Dendritic cell treated with granulocyte-macrophage colony-stimulating factor and Interleukin-4, amounts not matched to agents 40 ng/mL and 50 ng/mL, for 4 days (primary cell): Measurements from ENCODE around the gene BCL2L2.
A peak's percentile ranks its signal among the peaks of the same experiment; 100 is the strongest.

ENCODE experiments used
- H3K27ac Mint-ChIP-seq: one replicate; pipeline ENCODE4 v1.8.0; 2022; ENCODE audit warnings: mild to moderate bottlenecking, mixed read lengths
- H3K27me3 Mint-ChIP-seq: one replicate; pipeline ENCODE4 v1.8.0; 2022; ENCODE audit warnings: mild to moderate bottlenecking, mixed read lengths
- H3K36me3 Mint-ChIP-seq: one replicate; pipeline ENCODE4 v1.8.0; 2022; ENCODE audit warnings: low read depth, mixed read lengths
- H3K4me1 Mint-ChIP-seq: one replicate; pipeline ENCODE4 v1.8.0; 2022; ENCODE audit warnings: low read depth, mixed read lengths
- H3K4me3 Mint-ChIP-seq: one replicate; pipeline ENCODE4 v1.8.0; 2022; ENCODE audit warnings: mild to moderate bottlenecking, moderate library complexity, mixed read lengths
- H3K9me3 Mint-ChIP-seq: one replicate; pipeline ENCODE4 v1.8.0; 2022; ENCODE audit warnings: mixed read lengths
- intact Hi-C: fragments of 100-400 bp; cut with micrococcal nuclease; formaldehyde crosslinking; loops from one replicate; pipeline ENCODE4 v1.15.0; 2022

The BCL2L2 gene

DNA sequence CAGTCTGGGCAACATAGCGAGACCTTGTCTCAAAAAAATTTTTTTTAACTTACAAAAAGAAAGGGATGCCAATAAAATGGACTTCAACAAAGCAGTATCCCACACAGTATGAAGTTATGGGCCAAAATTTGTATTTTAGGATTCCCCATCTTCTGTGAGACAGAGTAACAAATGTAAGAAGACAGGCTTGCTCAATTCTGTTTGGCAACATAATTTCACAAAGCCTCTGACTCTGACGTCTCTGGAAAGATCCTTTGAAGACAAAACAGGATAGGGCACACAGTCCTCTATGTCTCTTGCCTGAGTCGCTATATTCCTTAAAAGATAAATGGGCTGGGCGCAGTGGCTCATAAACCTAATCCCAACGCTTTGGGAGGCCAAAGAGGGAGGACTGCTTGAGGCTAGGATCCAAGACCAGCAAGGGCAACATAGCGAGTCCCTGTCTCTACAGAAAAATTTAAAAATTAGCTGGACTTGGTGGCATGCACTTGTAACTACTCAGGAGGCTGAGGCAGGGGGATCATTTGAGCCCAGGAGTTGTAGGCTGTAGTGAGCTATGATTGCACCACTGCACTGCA lies 19.6 kb upstream of the BCL2L2 start:
- intact Hi-C loops: loop anchor here (1.0 to 5.0 kb wide), 3 partner anchors 14 to 280 kb away; partner anchors contain the start of gene PABPN1
- no peaks in the 10 kb centered on the region for H3K9me3 Mint-ChIP-seq
- H3K4me3 Mint-ChIP-seq: peak overlapping the region; percentile 98
- H3K27me3 Mint-ChIP-seq: no peaks in the 10 kb centered on the region
- peak overlapping the region; percentile 100 for H3K27ac Mint-ChIP-seq
- peaks cover 33% of the 10 kb centered on the region for H3K4me1 Mint-ChIP-seq
- peaks cover 19% of the 10 kb centered on the region for H3K36me3 Mint-ChIP-seq

DNA sequence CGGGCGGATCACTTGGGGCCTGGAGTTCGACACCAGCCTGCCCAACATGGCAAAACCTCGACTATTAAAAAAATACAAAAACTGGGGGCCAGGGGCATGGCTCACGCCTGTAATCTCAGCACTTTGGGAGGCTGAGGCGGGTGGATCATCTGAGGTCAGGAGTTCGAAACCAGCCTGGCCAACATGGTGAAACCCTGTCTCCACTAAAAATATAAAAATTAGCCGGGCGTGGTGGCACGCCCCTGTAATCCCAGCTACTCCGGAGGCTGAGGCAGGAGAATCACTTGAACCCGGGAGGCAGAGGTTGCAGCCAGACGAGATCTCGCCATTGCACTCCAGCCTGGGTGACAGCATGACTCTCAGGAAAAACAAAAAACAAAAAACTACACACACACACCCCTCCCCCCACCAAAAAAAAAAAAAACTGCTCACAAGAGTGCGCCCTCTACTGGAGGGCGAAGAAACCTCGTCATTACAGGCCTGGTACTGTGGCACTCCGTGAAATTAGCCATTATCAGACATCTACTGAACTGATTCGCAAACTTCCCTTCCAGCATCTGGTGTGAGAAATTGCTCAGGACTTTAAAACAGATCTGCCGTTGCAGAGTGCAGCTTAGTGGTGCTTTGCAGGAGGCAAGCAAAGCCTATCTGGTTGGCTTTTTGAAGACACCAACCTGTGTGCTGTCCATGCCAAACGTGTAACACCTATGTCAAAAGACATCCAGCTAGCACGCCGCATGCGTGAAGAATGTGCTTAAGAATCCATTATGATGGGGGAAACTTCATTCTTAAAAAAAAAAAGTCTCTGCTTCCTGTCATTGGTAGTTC lies 11.7 kb upstream of the BCL2L2 start:
- peak overlapping the region; percentile 37 for H3K4me3 Mint-ChIP-seq

DNA sequence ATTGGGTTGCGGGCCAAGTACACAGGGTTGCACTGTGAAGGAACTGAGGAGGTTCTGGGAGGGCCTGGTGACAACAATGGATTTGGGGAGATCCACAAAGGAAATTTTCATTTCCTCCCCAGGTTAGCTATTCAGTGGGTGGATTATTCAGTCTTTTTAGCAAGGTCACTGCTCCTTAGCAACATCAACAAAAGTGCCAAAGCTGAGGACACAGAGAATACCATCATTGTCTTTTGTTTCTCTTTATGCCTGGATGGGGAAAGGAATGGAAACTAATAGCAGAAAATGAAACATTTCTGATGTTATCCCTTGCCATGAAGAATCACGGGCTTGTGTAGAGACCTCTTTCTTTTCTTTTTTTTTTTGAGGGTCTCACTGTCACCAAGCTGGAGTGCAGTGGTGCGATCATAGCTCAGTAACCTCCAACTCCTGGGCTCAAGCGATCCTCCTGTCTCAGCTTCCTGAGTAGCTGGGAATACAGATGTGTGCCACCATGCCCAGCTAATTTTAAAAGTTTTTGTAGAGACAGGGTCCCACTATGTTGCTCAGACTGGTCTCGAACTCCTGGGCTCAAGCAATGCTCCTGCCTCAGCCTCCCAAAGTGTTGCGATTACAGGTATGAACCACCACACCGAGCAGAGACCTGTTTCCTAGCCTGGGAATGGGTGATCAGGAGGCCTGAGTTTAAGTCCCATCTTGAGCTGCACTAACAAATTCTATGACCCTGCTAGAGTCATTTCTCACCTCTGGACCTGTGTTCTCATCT lies 10.4 kb upstream of the BCL2L2 start:
- Mint-ChIP-seq H3K27me3 (peaks cover 4% of the 10 kb centered on the region), H3K9me3 (no peaks in the 10 kb centered on the region), H3K4me1 (peaks cover 33% of the 10 kb centered on the region), H3K27ac (no peak overlapping the region), H3K36me3 (peaks cover 47% of the 10 kb centered on the region), H3K4me3 (no peak overlapping the region)
- intact Hi-C loops: no loop called here

More for the DNA sequence above, 11.7 kb upstream of the BCL2L2 start:
- Mint-ChIP-seq H3K4me1 (peaks cover 31% of the 10 kb centered on the region), H3K36me3 (peaks cover 39% of the 10 kb centered on the region), H3K27ac (peak overlapping the region; percentile 69), H3K27me3 (peaks cover 4% of the 10 kb centered on the region), H3K9me3 (no peaks in the 10 kb centered on the region)
- intact Hi-C loops: loop anchor here (2.0 kb wide), 1 partner anchor 174 kb away; no protein-coding TSS in a partner anchor

DNA sequence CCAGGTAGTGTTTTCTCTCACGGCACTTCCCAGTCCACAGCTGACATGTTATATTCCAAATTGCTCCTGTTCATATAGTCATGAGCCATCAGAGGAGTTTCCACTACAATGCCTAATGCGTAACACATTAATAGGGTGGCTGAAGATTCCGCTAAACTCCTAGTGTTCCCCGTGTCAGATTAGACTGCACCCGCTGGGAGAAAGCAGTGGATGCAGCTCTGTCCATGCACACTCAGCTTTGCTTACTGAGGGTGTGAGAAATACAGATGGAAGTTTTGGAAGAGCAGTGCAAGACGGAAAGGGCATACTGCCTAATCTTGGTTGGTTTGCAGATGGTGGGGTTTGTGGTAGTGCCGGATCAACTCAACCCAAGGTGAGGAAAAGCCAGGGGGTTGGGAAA lies 9.5 kb upstream of the BCL2L2 start:
- H3K27ac Mint-ChIP-seq: no peak overlapping the region
- H3K4me1 Mint-ChIP-seq: peaks cover 33% of the 10 kb centered on the region
- no peaks in the 10 kb centered on the region for H3K9me3 Mint-ChIP-seq
- intact Hi-C loops: no loop called here
- peaks cover 45% of the 10 kb centered on the region for H3K36me3 Mint-ChIP-seq
- H3K4me3 Mint-ChIP-seq: no peak overlapping the region
- H3K27me3 Mint-ChIP-seq: peaks cover 4% of the 10 kb centered on the region

DNA sequence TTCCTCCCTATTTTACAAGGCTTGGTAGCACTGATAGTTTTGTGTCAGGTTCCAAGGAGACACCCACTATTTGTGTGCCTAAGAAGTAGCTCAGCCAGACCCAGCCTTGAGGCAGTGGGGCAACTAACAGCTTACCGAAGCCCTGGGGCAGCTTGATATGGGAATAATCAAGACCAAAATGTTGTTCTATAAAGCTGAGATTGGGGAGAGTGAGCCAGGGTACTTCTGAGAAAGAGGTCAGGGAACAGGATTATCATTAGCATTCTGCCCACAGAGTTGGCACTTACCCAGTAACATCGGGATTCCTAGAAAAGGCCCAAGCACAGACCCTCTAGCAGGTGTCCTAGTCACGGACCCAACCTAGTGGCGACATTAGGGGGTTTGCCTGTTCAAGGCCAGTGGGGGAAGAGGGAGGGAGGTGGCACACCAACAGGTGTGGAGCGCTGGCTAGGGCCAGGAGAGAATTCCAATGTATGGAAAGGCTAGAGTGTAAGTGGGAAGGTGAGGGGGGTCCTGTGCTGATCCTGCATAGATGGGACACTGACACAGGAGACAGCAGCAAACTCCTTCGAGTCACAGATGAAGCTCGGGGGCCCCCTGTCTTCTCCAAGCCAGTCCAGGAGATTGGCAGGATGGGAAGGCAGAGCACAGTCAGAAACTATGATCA lies 8.9 kb upstream of the BCL2L2 start:
- Mint-ChIP-seq H3K4me3 (no peak overlapping the region), H3K27ac (no peak overlapping the region), H3K9me3 (no peaks in the 10 kb centered on the region), H3K27me3 (peaks cover 4% of the 10 kb centered on the region), H3K36me3 (peaks cover 51% of the 10 kb centered on the region), H3K4me1 (peaks cover 38% of the 10 kb centered on the region)
- intact Hi-C loops: no loop called here

DNA sequence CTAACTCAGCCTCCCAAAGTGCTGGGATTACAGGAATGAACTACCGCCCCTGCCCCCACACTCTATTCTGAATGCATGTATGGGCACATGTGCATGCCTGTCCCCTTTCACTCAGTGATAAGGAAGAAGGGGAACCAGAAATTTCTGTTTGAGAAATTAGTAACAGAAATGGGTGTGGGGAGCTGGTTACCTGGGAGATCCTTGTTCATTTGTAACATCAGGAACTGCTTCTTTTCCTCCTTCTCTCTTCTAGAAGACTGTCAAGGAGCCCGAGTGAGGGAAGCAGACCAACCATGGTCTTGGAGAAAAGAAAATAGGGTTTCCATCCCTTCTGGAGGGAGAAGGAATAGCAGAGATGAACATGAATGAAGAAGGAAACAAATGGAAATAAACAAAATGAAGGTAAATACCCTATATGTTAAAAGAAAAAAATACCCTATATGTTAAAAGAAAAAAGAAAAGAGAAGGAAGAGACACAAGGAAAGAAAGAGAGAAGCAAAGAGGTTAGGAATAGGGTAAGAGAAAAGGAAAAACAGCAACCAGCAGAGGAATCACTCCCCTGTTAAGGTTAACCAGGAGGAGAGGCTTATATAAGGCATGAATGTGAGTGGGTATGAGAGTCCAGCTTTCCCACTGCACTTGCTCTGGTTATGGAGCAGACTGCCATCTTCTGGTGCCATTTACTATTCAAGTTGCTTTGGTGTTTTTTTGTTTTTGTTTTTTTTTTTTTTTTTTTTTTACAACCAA lies 7.2 kb upstream of the BCL2L2 start:
- Mint-ChIP-seq H3K36me3 (peaks cover 52% of the 10 kb centered on the region), H3K4me1 (peaks cover 39% of the 10 kb centered on the region), H3K9me3 (no peaks in the 10 kb centered on the region), H3K4me3 (peak overlapping the region; percentile 2), H3K27ac (peak overlapping the region; percentile 98), H3K27me3 (no peaks in the 10 kb centered on the region)
- intact Hi-C loops: no loop called here

DNA sequence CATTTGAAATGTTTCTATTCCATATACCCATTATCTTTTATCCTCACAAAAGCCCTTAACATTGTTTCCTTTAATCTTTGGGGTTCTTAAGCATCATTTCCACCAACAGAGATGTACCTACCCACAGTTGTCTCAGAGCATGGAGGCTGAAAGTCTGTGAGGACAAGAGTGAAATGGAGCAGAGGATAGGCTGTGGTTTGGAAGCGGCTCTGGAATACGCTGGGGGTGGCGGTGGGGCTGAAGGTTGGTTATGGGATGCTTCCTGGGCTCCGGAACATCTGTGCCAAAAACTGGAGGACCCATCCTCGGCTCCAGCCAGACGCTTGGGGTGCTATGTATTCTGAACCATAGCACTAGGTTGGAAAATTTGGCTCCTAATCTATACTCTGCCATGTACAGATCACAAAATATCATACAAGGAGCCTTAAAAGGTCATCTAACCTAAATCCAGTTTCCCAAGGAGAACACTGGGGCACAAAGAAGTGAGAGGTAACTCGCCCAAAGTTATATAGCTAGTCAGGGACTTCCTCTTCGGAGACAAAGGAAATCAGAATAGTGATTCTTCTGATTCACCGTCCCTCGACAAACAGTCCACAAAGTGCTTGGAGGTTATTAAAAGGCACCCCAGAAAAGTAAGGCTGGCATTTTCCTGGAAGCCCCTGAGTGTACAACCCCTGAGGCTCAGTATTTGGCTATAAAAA lies 6.5 kb upstream of the BCL2L2 start:
- intact Hi-C loops: loop anchor here (2.0 kb wide), 1 partner anchor 13 kb away; the partner anchor contains the start of gene HOMEZ
- Mint-ChIP-seq H3K4me3 (peak overlapping the region; percentile 92), H3K9me3 (no peaks in the 10 kb centered on the region), H3K36me3 (peaks cover 52% of the 10 kb centered on the region), H3K27me3 (no peaks in the 10 kb centered on the region), H3K4me1 (peaks cover 39% of the 10 kb centered on the region), H3K27ac (peak overlapping the region; percentile 98)

DNA sequence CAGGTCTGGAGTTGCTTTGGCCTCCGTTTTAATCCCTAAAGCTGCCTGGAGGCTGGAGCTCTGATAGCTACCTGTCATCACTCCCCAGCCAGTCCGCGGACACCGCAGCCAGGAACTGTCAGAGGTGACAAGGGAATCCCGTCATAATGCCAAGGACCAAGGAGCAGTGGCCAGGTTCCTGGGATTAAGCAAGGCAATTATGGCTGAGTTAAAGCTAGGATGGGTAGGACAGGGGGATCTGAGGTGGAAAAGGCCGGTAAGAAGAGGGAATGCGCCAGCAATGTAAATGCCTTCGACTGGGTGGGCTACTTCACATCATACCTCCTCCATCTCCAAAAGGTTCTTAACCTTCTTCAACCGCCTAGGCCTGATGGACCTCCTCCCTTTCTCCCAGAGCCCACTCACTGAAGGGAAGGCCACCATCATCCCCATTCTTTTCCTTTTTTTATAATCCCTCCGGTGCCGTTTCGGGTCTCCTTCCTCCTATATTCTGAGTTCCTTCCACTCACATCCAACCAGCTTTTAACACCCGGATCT lies 5.9 kb upstream of the BCL2L2 start:
- peaks cover 45% of the 10 kb centered on the region for H3K4me1 Mint-ChIP-seq
- peaks cover 52% of the 10 kb centered on the region for H3K36me3 Mint-ChIP-seq
- peak overlapping the region; percentile 98 for H3K27ac Mint-ChIP-seq
- H3K27me3 Mint-ChIP-seq: no peaks in the 10 kb centered on the region
- intact Hi-C loops: loop anchor here (1.0 to 2.0 kb wide), 2 partner anchors 14 to 21 kb away; partner anchors contain the start of genes HOMEZ and PABPN1
- no peaks in the 10 kb centered on the region for H3K9me3 Mint-ChIP-seq
- H3K4me3 Mint-ChIP-seq: peak overlapping the region; percentile 92

DNA sequence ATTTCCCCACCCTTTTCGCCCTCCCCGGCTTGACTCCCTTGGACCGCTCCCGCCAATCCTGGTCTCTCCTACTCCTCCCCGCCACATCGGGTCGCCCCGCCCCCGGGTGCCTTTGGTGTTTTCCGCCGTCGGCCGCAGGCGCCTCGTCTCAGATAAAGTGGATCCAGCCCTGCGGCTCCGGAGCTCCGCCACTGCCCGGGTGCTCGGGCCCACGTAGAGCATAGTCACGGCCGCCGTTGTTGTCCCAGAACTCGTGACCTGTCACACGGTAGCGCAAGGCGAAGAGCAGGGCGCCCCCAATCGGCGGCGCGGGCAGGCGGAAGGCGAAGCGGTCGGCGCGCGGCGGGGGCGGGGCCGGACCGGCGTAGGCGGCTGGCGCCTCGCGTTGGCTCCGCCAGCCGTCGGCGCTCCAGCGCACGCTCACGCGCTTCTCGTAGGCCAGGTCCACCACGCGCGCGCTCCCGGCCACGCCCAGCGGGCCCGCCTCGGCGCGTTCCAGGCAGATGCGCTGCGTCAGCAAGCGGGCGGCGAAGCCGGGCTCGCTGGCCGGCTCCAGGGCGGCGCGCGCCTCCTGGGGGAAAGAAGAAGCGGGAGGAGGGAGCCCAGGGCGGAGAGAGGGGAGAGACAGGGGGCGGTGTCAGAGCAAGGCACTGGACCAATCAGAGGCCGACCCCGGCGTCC lies 5.2 kb upstream of the BCL2L2 start:
- Mint-ChIP-seq H3K4me1 (peaks cover 52% of the 10 kb centered on the region), H3K27ac (peak overlapping the region; percentile 98), H3K27me3 (no peaks in the 10 kb centered on the region), H3K9me3 (no peaks in the 10 kb centered on the region), H3K36me3 (peaks cover 48% of the 10 kb centered on the region), H3K4me3 (peak overlapping the region; percentile 92)
- intact Hi-C loops: loop anchor here (1.0 to 2.0 kb wide), 2 partner anchors 15 to 20 kb away; partner anchors contain the start of genes HOMEZ and PABPN1

DNA sequence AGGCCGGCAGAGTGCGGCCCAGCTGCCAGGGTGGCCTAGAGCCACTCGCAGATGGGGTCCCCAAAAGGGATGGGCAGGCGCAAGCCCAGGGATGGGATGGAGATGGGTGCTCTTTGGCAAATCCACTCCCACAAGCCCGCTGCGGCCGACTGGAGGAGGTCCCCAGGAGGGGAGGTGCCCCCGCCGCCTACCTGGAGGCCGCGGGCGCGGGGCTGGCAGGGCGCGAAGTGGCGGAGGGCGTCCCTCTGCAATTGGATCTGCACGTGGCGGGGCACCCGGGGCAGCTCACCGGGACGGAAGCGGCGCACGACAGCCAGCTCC lies 4.7 kb upstream of the BCL2L2 start:
- peaks cover 48% of the 10 kb centered on the region for H3K36me3 Mint-ChIP-seq
- peak overlapping the region; percentile 98 for H3K27ac Mint-ChIP-seq
- H3K4me3 Mint-ChIP-seq: peak overlapping the region; percentile 86
- no peaks in the 10 kb centered on the region for H3K9me3 Mint-ChIP-seq
- H3K27me3 Mint-ChIP-seq: no peaks in the 10 kb centered on the region
- intact Hi-C loops: loop anchor here (1.0 to 2.0 kb wide), 2 partner anchors 15 to 19 kb away; partner anchors contain the start of genes HOMEZ and PABPN1
- peaks cover 57% of the 10 kb centered on the region for H3K4me1 Mint-ChIP-seq

DNA sequence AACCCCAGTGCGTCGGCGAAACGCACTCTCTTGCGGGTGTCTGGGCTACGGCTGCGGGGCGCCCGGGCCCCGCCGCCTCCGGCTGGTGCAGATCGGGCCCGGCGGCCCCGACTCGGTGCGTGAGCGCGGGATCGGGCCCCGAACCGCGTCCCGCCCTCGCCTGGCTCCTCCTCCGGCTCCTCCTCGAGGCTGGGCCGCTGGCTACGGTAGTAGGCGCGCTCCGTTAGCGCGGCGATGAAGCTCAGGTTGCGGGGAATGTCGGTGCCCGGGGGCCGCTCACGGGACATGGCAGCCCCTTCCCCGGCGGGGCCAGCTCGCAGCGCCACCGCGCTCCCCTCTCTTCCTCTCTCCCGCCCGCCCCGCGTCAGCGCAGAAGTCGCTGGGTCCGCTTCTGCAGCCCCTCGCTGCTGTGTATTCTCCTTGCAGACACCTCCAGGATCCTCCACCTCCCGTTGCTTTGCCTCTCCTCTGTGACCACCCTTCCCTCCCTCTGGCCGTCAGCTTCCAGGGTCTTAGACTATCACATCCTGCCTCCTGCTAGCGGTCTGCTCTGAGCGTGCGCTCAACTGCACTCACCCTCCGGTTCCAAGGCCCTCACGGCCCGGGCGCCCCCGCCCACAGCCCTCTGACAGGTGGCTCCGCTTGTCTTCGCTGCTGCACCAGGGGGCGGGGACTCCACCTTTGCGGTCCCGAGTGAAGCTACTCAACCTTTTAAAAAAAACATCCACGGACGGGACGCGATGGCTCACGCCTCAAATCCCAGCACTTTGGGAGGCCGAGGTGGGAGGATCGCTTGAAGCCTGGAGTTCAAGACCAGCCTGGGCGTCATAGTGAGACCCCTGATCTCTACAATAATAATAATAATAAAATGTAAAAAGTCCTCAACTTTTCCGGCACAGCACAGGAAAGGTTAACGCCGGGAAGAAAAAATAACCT lies 4.1 kb upstream of the BCL2L2 start, which contains the start of gene PPP1R3E:
TSS of gene PPP1R3E (minus strand) at position 570 of the 936 bp plus-strand sequence. CDS start at position 287, 283 bp downstream.
- H3K27ac Mint-ChIP-seq: peak within 1 kb of the TSS; percentile 98
- H3K9me3 Mint-ChIP-seq: no peaks in the 10 kb centered on the region
- intact Hi-C loops: no loop called here
- H3K4me1 Mint-ChIP-seq: peaks cover 63% of the 10 kb centered on the region
- H3K27me3 Mint-ChIP-seq: no peaks in the 10 kb centered on the region
- H3K4me3 Mint-ChIP-seq: peak within 1 kb of the TSS; percentile 86
- peaks cover 48% of the 10 kb centered on the region for H3K36me3 Mint-ChIP-seq
